Esophagus squamous epithelium (tissue), 5 donors: ENCODE data around the gene SIRPB2. TPM values are rescaled to one million over a fixed set of nuclear protein-coding genes. Genes with fewer than 3 reads are reported as not detected.
"Not testable (repeated sequence)": the region's sequence is repeated elsewhere in the genome, so short reads cannot be mapped to it uniquely, and the experiment has no call there.

Experiments used
- DNase-seq: peaks from one replicate; lab custom pipeline; 2025; lab: John Stamatoyannopoulos, UW
- H3K27ac ChIP-seq, 4 donors: fragments of 200-600 bp; sonication (generic); one replicate each; pipeline ENCODE4 v1.5.1; 2016 to 2019; ENCODE audit warnings: mild to moderate bottlenecking in 1 of 4
- H3K27me3 ChIP-seq, 4 donors: fragments of 200-600 bp; sonication (generic); 1 replicate in 3 of 4; 2 replicates in 1 of 4; pipeline versions ENCODE4 v1.5.1 to v1.6.0; 2017 to 2021; ENCODE audit warnings: antibody characterized with exemption in 1 of 4
- H3K36me3 ChIP-seq, 3 donors: fragments of 200-600 bp; sonication (generic); one replicate each; pipeline ENCODE4 v1.5.1; 2016 to 2019
- H3K4me1 ChIP-seq, 3 donors: fragments of 200-600 bp; sonication (generic); one replicate each; pipeline ENCODE4 v1.5.1; 2017 to 2019
- H3K4me3 ChIP-seq, 4 donors: fragments of 200-600 bp; sonication (generic); 1 replicate in 3 of 4; 2 replicates in 1 of 4; pipeline ENCODE4 v1.5.1; 2016 to 2019; ENCODE audit warnings: mild to moderate bottlenecking in 2 of 4, moderate library complexity in 1 of 4
- H3K9me3 ChIP-seq, 3 donors: fragments of 200-600 bp; sonication (generic); one replicate each; pipeline ENCODE4 v1.5.1; 2016 to 2019
- POLR2A ChIP-seq, 4 donors: fragments of 450-650 bp; IDR thresholded peaks; one replicate each; pipeline ENCODE4 v1.6.1; 2017; ENCODE audit warnings: antibody characterized with exemption in 4 of 4, mild to moderate bottlenecking in 4 of 4, moderate library complexity in 3 of 4
- WGBS, 2 donors: methylation state at CpG; one replicate each; pipeline ENCODE4 v1.1.5; 2018; 5-methylcytosine and 5-hydroxymethylcytosine counted together
- intact Hi-C: fragments of 100-400 bp; cut with DNase I; formaldehyde crosslinking; loops from one replicate; pipeline ENCODE4 v1.15.0; 2022
- total RNA-seq, 4 donors: library from RNA; depleted of rRNA; stranded (reverse); fragments of >200 nt; gene quantifications; one replicate each; pipeline ENCODE4 v1.1.0, GENCODE V29; 2016
- TF ChIP-seq, protein P1 (sequence below), 6 experiments: fragments of 450-650 bp in 4 of 6; fragments of 200-600 bp in 2 of 6; sonication (generic) in 2 of 6; IDR thresholded peaks; one replicate each; pipeline ENCODE4 v1.5.1; 2016 to 2019; ENCODE audit warnings: antibody characterized with exemption in 6 of 6, mild to moderate bottlenecking in 4 of 6, moderate library complexity in 4 of 6
- donor health status: DM: yes; HTN: yes; CAD: no.

The SIRPB2 gene
- total RNA-seq, 4 donors from 2014 or later: 1.2 to 5.9 (median 1.9) TPM

DNA sequence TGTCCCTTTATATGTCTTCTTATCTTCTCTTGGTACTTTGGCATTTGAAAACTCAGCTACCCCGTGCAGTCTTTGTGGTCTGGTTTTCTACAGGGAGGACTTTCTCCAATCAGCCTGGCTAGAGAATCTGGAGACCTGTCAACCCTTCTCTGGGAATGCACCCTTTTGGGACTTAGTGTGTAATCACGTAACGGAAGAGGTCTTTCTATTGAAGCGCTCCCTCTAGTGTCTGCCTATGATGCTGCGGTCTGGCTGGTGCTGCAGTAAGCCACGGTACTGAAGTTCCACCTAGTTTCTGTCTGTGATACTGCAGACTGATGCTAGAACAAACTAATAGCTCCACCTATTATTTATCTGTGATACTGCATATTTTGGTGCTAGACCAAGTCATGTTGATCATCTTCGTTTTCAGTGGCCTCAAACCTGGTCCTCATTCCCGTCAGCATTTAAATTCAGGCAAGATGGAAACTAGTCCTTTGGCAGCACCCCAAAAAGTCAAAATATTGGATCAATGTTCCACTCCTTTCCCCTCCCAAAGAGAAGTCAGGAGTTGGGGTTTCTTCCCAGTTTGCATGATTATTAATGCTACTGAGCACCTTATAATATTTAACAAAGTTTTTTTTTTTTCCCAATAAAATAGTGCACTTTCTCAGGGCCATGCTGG is 12.5 kb upstream of the SIRPB2 start:
- TF ChIP-seq, protein P1, sequence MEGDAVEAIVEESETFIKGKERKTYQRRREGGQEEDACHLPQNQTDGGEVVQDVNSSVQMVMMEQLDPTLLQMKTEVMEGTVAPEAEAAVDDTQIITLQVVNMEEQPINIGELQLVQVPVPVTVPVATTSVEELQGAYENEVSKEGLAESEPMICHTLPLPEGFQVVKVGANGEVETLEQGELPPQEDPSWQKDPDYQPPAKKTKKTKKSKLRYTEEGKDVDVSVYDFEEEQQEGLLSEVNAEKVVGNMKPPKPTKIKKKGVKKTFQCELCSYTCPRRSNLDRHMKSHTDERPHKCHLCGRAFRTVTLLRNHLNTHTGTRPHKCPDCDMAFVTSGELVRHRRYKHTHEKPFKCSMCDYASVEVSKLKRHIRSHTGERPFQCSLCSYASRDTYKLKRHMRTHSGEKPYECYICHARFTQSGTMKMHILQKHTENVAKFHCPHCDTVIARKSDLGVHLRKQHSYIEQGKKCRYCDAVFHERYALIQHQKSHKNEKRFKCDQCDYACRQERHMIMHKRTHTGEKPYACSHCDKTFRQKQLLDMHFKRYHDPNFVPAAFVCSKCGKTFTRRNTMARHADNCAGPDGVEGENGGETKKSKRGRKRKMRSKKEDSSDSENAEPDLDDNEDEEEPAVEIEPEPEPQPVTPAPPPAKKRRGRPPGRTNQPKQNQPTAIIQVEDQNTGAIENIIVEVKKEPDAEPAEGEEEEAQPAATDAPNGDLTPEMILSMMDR (IDR thresholded peaks at IDR 0.05): peak; percentile 82 to 100 (median 98)
- TF ChIP-seq POLR2A (IDR thresholded peaks at IDR 0.05): peak in 1 of 4 donors; percentile 26
- H3K27ac ChIP-seq: no peak overlapping the region
- no peaks in the 10 kb centered on the region for H3K9me3 ChIP-seq
- no peak for DNase-seq
- peaks cover 9 to 33% (median 11%) of the 10 kb centered on the region in 3 donors for H3K4me1 ChIP-seq
- peaks cover 0 to 9% (median 0%) of the 10 kb centered on the region in 4 donors for H3K27me3 ChIP-seq
- no peak overlapping the region for H3K4me3 ChIP-seq
- WGBS, 2 donors: 0 to 5% methylated on average over 8 of the region's 8 CpGs
- intact Hi-C loops: no loop called here
- no peaks in the 10 kb centered on the region for H3K36me3 ChIP-seq

DNA sequence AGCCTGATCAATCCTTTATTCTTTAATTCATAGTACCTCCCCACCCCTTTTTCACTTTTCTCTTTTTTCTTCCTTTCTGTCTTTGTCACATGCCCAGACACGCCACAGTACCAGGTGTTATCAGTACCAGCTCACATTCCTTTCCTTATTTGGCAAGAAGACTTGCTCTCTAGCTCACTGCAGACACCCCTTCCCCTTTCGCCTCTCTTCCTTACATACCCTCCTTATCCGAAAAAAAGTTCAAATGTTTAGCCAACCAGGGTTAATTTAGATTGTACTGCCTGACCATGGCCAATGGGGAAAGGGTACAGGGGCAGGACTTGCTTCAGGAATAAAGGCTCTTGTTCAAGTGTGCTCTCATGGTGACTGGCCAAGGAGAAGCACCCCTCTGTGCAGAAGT is 9.3 kb upstream of the SIRPB2 start:
- Histone ChIP-seq H3K27ac (peak overlapping the region; percentile 80 to 91 (median 89)), H3K9me3 (no peaks in the 10 kb centered on the region), H3K36me3 (no peaks in the 10 kb centered on the region), H3K4me3 (no peak overlapping the region), H3K27me3 (peaks cover 0 to 9% (median 0%) of the 10 kb centered on the region in 4 donors), H3K4me1 (peaks cover 11 to 42% (median 15%) of the 10 kb centered on the region in 3 donors)
- no peak for DNase-seq
- TF ChIP-seq, protein P1 (IDR thresholded peaks at IDR 0.05): no peak
- TF ChIP-seq POLR2A (IDR thresholded peaks at IDR 0.05): no peak
- whole genome bisulfite sequencing, 2 donors: 17 to 30% methylated on average over 3 of the region's 3 CpGs
- intact Hi-C loops: no loop called here

DNA sequence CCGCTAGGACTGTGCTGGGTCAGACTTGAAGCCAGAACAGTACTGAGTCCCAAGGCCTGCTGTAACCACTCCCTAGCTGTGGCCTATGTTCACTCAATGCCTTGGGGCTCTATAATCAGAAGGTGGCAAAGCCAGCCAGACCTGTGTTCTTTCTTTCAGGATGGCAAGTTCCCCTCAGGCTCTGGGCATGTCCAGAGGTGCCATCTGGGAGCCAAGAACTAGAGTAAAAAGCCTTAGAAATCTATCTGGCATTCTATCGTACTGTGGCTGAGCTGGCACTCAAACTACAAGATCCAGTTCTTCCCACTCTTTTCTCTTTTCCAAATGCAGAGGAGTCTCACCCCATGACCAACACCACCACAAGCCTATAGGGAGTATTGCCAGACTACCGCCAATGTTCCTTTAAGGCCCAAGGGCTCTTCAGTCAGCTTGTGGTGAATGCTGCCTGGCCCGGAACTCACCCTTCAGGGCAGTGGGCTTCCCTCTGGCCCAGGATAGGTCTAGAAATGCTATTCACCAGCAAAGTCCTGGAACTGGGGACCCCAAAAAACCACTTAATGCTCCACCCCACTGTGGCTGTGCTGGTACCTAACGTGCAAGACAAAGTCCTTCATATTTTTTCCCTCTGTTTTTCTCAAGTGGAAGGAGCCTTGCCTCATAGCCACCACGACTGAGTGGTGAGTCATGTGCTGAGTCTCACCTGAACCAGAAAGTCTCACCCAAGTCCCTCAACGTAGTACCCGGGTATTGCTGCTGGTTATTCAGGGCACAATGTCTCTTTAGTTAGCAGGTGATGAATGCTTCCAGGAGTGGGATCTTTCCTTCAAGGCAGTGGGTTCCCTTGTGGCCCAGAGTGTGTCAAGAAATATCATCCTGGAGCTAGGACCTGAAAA is 8.6 kb upstream of the SIRPB2 start:
- intact Hi-C loops: no loop called here
- DNase-seq: no peak
- no peak overlapping the region for H3K4me3 ChIP-seq
- H3K9me3 ChIP-seq: no peaks in the 10 kb centered on the region
- peak overlapping the region; percentile 80 to 91 (median 89) for H3K27ac ChIP-seq
- peaks cover 0 to 9% (median 0%) of the 10 kb centered on the region in 4 donors for H3K27me3 ChIP-seq
- peaks cover 11 to 41% (median 15%) of the 10 kb centered on the region in 3 donors for H3K4me1 ChIP-seq
- WGBS, 2 donors: 44 to 46% methylated on average over 5 to 7 of the region's 8 CpGs
- no peaks in the 10 kb centered on the region for H3K36me3 ChIP-seq
- TF ChIP-seq POLR2A (IDR thresholded peaks at IDR 0.05): no peak
- TF ChIP-seq, protein P1 (IDR thresholded peaks at IDR 0.05): no peak

DNA sequence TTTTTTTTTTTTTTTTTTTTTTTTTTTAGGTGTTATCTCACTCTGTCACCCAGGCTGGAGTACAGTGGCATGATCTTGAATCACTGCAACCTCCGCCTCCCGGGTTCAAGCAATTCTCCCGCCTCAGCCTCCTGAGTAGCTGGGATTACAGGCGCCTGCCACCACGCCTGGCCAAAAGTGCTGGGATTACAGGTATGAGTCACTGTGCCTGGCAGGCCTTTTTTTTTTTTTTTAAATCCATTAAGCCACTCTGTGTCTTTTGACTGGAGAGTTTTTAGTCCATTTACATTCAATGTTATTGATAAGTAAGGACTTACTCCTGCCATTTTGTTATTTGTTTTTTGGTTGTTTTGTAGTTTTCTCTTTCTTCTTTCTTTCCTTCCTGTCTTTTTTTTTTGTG is 6.2 kb upstream of the SIRPB2 start:
- H3K27ac ChIP-seq, DNase-seq, H3K27me3 ChIP-seq, H3K4me3 ChIP-seq, H3K36me3 ChIP-seq, H3K9me3 ChIP-seq, intact Hi-C loops: not testable (repeated sequence)
- 42 to 53% methylated on average over 5 of the region's 5 CpGs for WGBS, 2 donors
- H3K4me1 ChIP-seq: peaks cover 11 to 41% (median 15%) of the 10 kb centered on the region in 3 donors

DNA sequence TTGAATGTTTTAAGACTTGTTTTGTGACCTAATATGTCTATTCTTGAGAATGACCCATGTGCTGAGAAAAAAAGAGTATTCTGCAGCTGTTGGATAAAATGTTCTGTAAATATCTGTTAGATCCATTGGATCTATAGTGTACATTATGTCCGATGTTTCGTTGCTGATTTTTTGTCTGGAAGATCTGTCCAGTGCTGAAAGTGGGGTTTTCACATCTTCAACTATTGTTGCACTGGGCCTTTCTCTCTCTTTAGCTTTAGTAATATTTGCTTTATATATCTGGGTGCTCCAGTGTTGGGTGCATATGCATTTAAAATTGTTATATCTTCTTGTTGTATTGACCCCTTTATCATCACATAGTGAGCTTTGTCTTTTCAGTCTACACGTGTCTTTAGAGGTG is 5.7 kb upstream of the SIRPB2 start:
- peaks cover 11 to 44% (median 15%) of the 10 kb centered on the region in 3 donors for H3K4me1 ChIP-seq
- H3K9me3 ChIP-seq: no peaks in the 10 kb centered on the region
- DNase-seq: no peak
- H3K36me3 ChIP-seq: no peaks in the 10 kb centered on the region
- H3K27me3 ChIP-seq: peaks cover 0 to 9% (median 0%) of the 10 kb centered on the region in 4 donors
- H3K27ac ChIP-seq: no peak overlapping the region
- intact Hi-C loops: no loop called here
- WGBS, 2 donors: 84 to 92% methylated on average over 2 to 3 of the region's 3 CpGs
- no peak overlapping the region for H3K4me3 ChIP-seq
- TF ChIP-seq POLR2A (IDR thresholded peaks at IDR 0.05): no peak
- TF ChIP-seq, protein P1 (IDR thresholded peaks at IDR 0.05): no peak
